Karpas-422 (cell line): ENCODE data around the gene CTLA4. TPM values are rescaled to one million over a fixed set of nuclear protein-coding genes. Genes with fewer than 3 reads are reported as not detected.
"Not testable (repeated sequence)": the region's sequence is repeated elsewhere in the genome, so short reads cannot be mapped to it uniquely, and the experiment has no call there.

Source experiments
- DNase-seq: peaks from one replicate; pipeline ENCODE4 v3.0.0-alpha.2; 2015
- H2AFZ ChIP-seq: fragments of 200-600 bp; sonication (generic); 2 replicates; pipeline ENCODE4 v1.6.1; 2014; ENCODE audit warnings: antibody characterized with exemption, low read length, mixed read lengths
- H3K27ac ChIP-seq: fragments of 200-600 bp; sonication (generic); 2 replicates; pipeline ENCODE4 v1.5.1; 2014; ENCODE audit warnings: mild to moderate bottlenecking, low read length, moderate library complexity
- H3K27me3 ChIP-seq: fragments of 200-600 bp; sonication (generic); 2 replicates; pipeline ENCODE4 v1.6.1; 2014; ENCODE audit warnings: low read length, mixed read lengths
- H3K36me3 ChIP-seq: fragments of 200-600 bp; sonication (generic); 2 replicates; pipeline ENCODE4 v1.6.1; 2014; ENCODE audit warnings: low read length, mixed read lengths; ENCODE audit not compliant: insufficient read depth
- H3K4me1 ChIP-seq: fragments of 200-600 bp; sonication (generic); 2 replicates; pipeline ENCODE4 v1.6.1; 2014; ENCODE audit warnings: mild to moderate bottlenecking, low read length, mixed read lengths
- H3K4me2 ChIP-seq: fragments of 200-600 bp; sonication (generic); 2 replicates; pipeline ENCODE4 v1.6.1; 2014; ENCODE audit warnings: low read length, low read depth, mild to moderate bottlenecking; ENCODE audit not compliant: poor library complexity, severe bottlenecking
- H3K4me3 ChIP-seq: fragments of 200-600 bp; sonication (generic); 2 replicates; pipeline ENCODE4 v1.5.1; 2014; ENCODE audit warnings: mild to moderate bottlenecking, antibody characterized with exemption, low read length, mixed read lengths
- H3K79me2 ChIP-seq: fragments of 200-600 bp; sonication (generic); 2 replicates; pipeline ENCODE4 v1.6.1; 2014; ENCODE audit warnings: mild to moderate bottlenecking, low read length, mixed read lengths
- H3K9ac ChIP-seq: fragments of 200-600 bp; sonication (generic); 2 replicates; pipeline ENCODE4 v1.6.0; 2014; ENCODE audit warnings: low read length
- H3K9me2 ChIP-seq: fragments of 200-600 bp; sonication (generic), shearing (Covaris generic); replicated peaks from 2 replicates; pipeline ENCODE4 v1.6.0; 2014; ENCODE audit warnings: mild to moderate bottlenecking, low read length, moderate library complexity; ENCODE audit not compliant: insufficient read depth
- H3K9me3 ChIP-seq: fragments of 300-700, 200-600 bp; sonication (generic); 2 replicates; pipeline ENCODE4 v1.6.1; 2014; ENCODE audit warnings: low read length, mixed read lengths
- H4K20me1 ChIP-seq: fragments of 200-600 bp; sonication (generic); 2 replicates; pipeline ENCODE4 v1.6.1; 2014; ENCODE audit warnings: mild to moderate bottlenecking, antibody characterized with exemption, low read length, low read depth; ENCODE audit not compliant: insufficient read depth
- total RNA-seq: library from RNA; depleted of rRNA; stranded (reverse); fragments of >200 nt; shearing (Covaris generic); gene quantifications from 2 replicates; pipeline ENCODE4 v1.2.3, GENCODE V29; 2014; ENCODE audit warnings: low replicate concordance

Gene CTLA4
- total RNA-seq, 1 experiment from 2014 or later: not detected

GRCh38 chr2:203873921-203874631, 6.5 kb downstream of the CTLA4 start:
- H3K4me2 ChIP-seq: no peak overlapping the region
- H3K9me3 ChIP-seq: no peaks in the 10 kb centered on the region
- H4K20me1 ChIP-seq: no peaks in the 10 kb centered on the region
- DNase-seq: no peak
- H2AFZ ChIP-seq: no peak overlapping the region
- H3K36me3 ChIP-seq: no peaks in the 10 kb centered on the region
- no peaks in the 10 kb centered on the region for H3K79me2 ChIP-seq
- H3K4me3 ChIP-seq: no peak overlapping the region
- no peaks in the 10 kb centered on the region for H3K4me1 ChIP-seq
- no peaks in the 10 kb centered on the region for H3K27me3 ChIP-seq
- H3K9me2 ChIP-seq: no peaks in the 10 kb centered on the region
- H3K27ac ChIP-seq: no peak overlapping the region
- no peak overlapping the region for H3K9ac ChIP-seq

- Histone ChIP-seq H4K20me1 (no peaks in the 10 kb centered on the region), H3K36me3 (no peaks in the 10 kb centered on the region), H3K79me2 (no peaks in the 10 kb centered on the region), H3K9me3 (no peaks in the 10 kb centered on the region), H2AFZ (no peak overlapping the region), H3K4me3 (no peak overlapping the region), H3K27ac (no peak overlapping the region), H3K4me1 (no peaks in the 10 kb centered on the region), H3K9ac (no peak overlapping the region), H3K9me2 (no peaks in the 10 kb centered on the region), H3K4me2 (no peak overlapping the region), H3K27me3 (no peaks in the 10 kb centered on the region)
- no peak for DNase-seq
Measured at GRCh38 chr2:203875471-203875870, 7.9 kb downstream of the CTLA4 start.

GRCh38 chr2:203876328-203876727, 8.8 kb downstream of the CTLA4 start:
- Histone ChIP-seq H3K9ac (no peak overlapping the region), H3K4me3 (no peak overlapping the region), H3K4me1 (no peaks in the 10 kb centered on the region), H3K27me3 (no peaks in the 10 kb centered on the region), H3K9me2 (no peaks in the 10 kb centered on the region), H3K27ac (no peak overlapping the region), H3K9me3 (no peaks in the 10 kb centered on the region), H4K20me1 (no peaks in the 10 kb centered on the region), H3K79me2 (no peaks in the 10 kb centered on the region), H3K36me3 (no peaks in the 10 kb centered on the region), H2AFZ (no peak overlapping the region), H3K4me2 (no peak overlapping the region)
- no peak for DNase-seq

- no peaks in the 10 kb centered on the region for H3K27me3 ChIP-seq
- H3K4me3 ChIP-seq: no peak overlapping the region
- no peaks in the 10 kb centered on the region for H3K4me1 ChIP-seq
- no peaks in the 10 kb centered on the region for H3K9me3 ChIP-seq
- no peak overlapping the region for H2AFZ ChIP-seq
- no peak overlapping the region for H3K27ac ChIP-seq
- H3K36me3 ChIP-seq: no peaks in the 10 kb centered on the region
- no peak for DNase-seq
- no peak overlapping the region for H3K9ac ChIP-seq
- H4K20me1 ChIP-seq: no peaks in the 10 kb centered on the region
- H3K9me2 ChIP-seq: no peaks in the 10 kb centered on the region
- no peaks in the 10 kb centered on the region for H3K79me2 ChIP-seq
- no peak overlapping the region for H3K4me2 ChIP-seq
Measured at GRCh38 chr2:203878063-203878462, 10.5 kb downstream of the CTLA4 start.

- H3K27me3 ChIP-seq: no peaks in the 10 kb centered on the region
- H3K4me3 ChIP-seq: no peak overlapping the region
- H3K27ac ChIP-seq: no peak overlapping the region
- no peak overlapping the region for H2AFZ ChIP-seq
- no peak overlapping the region for H3K9ac ChIP-seq
- H3K9me3 ChIP-seq: no peaks in the 10 kb centered on the region
- no peaks in the 10 kb centered on the region for H3K9me2 ChIP-seq
- no peaks in the 10 kb centered on the region for H3K79me2 ChIP-seq
- no peaks in the 10 kb centered on the region for H4K20me1 ChIP-seq
- no peak for DNase-seq
- H3K4me2 ChIP-seq: no peak overlapping the region
- H3K4me1 ChIP-seq: no peaks in the 10 kb centered on the region
- no peaks in the 10 kb centered on the region for H3K36me3 ChIP-seq
Measured at GRCh38 chr2:203880557-203881125, 13.1 kb downstream of the CTLA4 start.

GRCh38 chr2:203881185-203881584, 13.6 kb downstream of the CTLA4 start:
- not testable (repeated sequence) for H3K36me3 ChIP-seq, H3K9me3 ChIP-seq, H4K20me1 ChIP-seq, H3K27ac ChIP-seq, H3K4me1 ChIP-seq, H3K79me2 ChIP-seq, H3K4me2 ChIP-seq, H3K9me2 ChIP-seq, H3K27me3 ChIP-seq, DNase-seq, H3K4me3 ChIP-seq, H2AFZ ChIP-seq, H3K9ac ChIP-seq

GRCh38 chr2:203882551-203882950, 15.0 kb downstream of the CTLA4 start:
- H3K27ac ChIP-seq: no peak overlapping the region
- H3K27me3 ChIP-seq: no peaks in the 10 kb centered on the region
- H3K4me2 ChIP-seq: no peak overlapping the region
- H3K9me2 ChIP-seq: no peaks in the 10 kb centered on the region
- no peaks in the 10 kb centered on the region for H4K20me1 ChIP-seq
- H3K36me3 ChIP-seq: no peaks in the 10 kb centered on the region
- DNase-seq: no peak
- no peaks in the 10 kb centered on the region for H3K9me3 ChIP-seq
- no peak overlapping the region for H3K9ac ChIP-seq
- no peak overlapping the region for H3K4me3 ChIP-seq
- H2AFZ ChIP-seq: no peak overlapping the region
- H3K4me1 ChIP-seq: no peaks in the 10 kb centered on the region
- no peaks in the 10 kb centered on the region for H3K79me2 ChIP-seq

GRCh38 chr2:203886661-203887151, 19.1 kb downstream of the CTLA4 start:
- Histone ChIP-seq H3K27ac (no peak overlapping the region), H3K9ac (no peak overlapping the region), H3K4me1 (no peaks in the 10 kb centered on the region), H3K9me2 (no peaks in the 10 kb centered on the region), H3K79me2 (no peaks in the 10 kb centered on the region), H3K4me2 (no peak overlapping the region), H3K27me3 (no peaks in the 10 kb centered on the region), H3K9me3 (no peaks in the 10 kb centered on the region), H3K4me3 (no peak overlapping the region), H2AFZ (no peak overlapping the region), H4K20me1 (no peaks in the 10 kb centered on the region), H3K36me3 (no peaks in the 10 kb centered on the region)
- DNase-seq: no peak
